Gastrocnemius medialis (tissue), 4 donors: ENCODE results near the gene SERBP1.

ENCODE experiments used
- CTCF ChIP-seq, 5 experiments: fragments of 450-650 bp in 3 of 5; fragments of 200-600 bp in 2 of 5; sonication (generic) in 2 of 5; IDR thresholded peaks in 4 of 5; conservative IDR thresholded peaks in 1 of 5; 1 replicate in 4 of 5; 2 replicates in 1 of 5; pipeline ENCODE4 v1.5.1; 2016 to 2019; ENCODE audit warnings: antibody characterized with exemption in 5 of 5, mild to moderate bottlenecking in 3 of 5, moderate library complexity in 3 of 5
- POLR2A ChIP-seq, 2 donors: fragments of 450-650 bp; IDR thresholded peaks; one replicate each; pipeline ENCODE4 v1.6.1; 2017; ENCODE audit warnings: antibody characterized with exemption in 2 of 2, mild to moderate bottlenecking in 2 of 2, moderate library complexity in 2 of 2

- TF ChIP-seq POLR2A (IDR thresholded peaks at IDR 0.05) (no peak), CTCF (IDR thresholded peaks at IDR 0.05 in 4 of 5, conservative IDR thresholded peaks at IDR 0.05 in 1 of 5) (no peak)
Measured at GRCh38 chr1:67405473-67406245, 24.5 kb downstream of the SERBP1 start.
